HG02623 (cell line): ENCODE measurements around the gene ESR1.

ENCODE experiments used
- ATAC-seq: cut with Tn5 transposase; IDR thresholded peaks from one replicate; pipeline ENCODE4 v1.9.1; 2021; ENCODE audit warnings: moderate library complexity; ENCODE audit not compliant: unreplicated experiment

The ESR1 gene

DNA sequence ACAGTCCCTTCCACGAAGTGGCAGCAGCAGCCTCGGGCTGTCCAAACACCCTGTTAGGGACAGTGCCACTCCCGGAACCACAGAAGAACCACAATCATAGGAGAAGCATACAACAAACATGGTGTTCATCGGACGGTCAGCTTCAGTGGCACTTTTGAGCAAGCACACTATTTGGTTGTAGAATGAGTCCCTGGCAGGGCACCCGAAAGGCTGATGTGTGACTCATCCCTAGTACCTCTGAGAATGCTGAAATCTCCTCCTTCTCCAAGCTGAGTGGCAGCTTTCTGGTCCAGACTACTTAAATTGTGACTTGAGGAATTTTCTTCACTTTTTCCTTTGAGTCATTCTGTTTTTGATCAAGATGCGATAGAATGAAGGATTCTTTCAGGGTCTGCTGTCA is 282.5 kb downstream of the ESR1 start:
- no peak for ATAC-seq

- no peak for ATAC-seq
Measured at GRCh38 chr6:152091201-152091600, 283.7 kb downstream of the ESR1 start.

DNA sequence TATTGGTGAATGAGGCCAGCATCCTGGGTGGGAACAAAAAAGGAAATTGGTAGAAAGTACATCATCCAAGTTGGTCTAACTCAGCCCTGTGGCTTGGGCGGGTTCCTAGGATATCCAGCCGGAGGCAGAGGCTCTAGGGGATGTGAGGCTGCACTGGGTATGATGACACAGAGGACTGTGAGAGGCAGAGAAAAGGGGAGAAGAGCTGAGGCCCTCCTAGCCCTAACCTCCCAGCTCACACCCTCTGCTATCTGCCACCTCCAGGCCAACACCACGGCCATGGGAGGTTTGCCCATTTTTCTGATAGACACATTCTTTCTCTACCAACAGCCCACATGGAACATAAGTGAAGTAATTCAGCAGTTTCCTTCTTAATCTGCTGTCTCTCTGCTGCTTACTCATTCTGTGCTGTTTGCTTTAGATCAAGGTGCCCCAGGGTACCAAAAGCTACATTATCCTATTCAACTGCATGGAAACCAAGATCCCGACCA is 284.4 kb downstream of the ESR1 start:
- no peak for ATAC-seq

DNA sequence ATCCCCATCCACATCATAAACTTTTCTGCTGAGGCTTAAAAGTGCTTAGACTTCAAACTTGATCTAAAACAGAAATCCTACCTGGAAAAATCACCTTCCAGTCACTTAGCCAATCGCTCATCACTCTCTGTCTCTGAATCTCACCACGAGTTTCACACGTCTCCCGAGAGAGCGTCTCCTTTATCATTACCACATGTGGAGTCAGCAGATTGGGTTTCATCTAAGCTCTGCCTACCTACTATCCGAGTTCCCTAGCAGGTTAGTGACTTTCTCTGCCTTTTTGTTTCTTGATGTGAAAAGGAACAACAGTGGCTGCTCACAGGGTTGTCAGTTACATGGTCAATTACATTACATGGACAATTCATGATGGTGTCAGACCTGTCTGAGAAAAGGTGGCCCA is 286.2 kb downstream of the ESR1 start:
- ATAC-seq: no peak

DNA sequence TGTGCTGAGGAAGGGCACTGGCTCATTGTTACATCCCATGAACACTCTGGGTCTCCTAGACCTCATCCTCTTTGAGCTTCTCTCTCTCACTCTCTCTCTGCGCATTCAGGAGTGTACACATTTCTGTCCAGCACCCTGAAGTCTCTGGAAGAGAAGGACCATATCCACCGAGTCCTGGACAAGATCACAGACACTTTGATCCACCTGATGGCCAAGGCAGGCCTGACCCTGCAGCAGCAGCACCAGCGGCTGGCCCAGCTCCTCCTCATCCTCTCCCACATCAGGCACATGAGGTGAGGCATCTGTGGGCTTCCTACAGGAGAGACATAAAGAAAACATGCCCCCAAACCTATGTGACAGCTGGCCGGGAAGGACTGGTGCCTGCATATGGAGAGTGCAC is 286.8 kb downstream of the ESR1 start:
- no peak for ATAC-seq

GRCh38 chr6:152094992-152095592 is 287.6 kb downstream of the ESR1 start:
- no peak for ATAC-seq

- no peak for ATAC-seq
Measured at GRCh38 chr6:152096863-152097496, 289.5 kb downstream of the ESR1 start.

GRCh38 chr6:152098683-152099082 is 291.2 kb downstream of the ESR1 start:
- ATAC-seq: no peak

GRCh38 chr6:152099446-152100182 is 292.1 kb downstream of the ESR1 start:
- ATAC-seq: no peak

DNA sequence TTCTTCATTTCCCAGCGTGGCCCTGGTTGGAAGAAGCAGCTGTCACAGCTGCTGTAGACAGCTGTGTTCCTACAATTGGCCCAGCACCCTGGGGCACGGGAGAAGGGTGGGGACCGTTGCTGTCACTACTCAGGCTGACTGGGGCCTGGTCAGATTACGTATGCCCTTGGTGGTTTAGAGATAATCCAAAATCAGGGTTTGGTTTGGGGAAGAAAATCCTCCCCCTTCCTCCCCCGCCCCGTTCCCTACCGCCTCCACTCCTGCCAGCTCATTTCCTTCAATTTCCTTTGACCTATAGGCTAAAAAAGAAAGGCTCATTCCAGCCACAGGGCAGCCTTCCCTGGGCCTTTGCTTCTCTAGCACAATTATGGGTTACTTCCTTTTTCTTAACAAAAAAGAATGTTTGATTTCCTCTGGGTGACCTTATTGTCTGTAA is 292.7 kb downstream of the ESR1 start:
- ATAC-seq: no peak

GRCh38 chr6:152107973-152108372 is 300.5 kb downstream of the ESR1 start:
- no peak for ATAC-seq

- no peak for ATAC-seq
Measured at GRCh38 chr6:152110886-152111820, 303.7 kb downstream of the ESR1 start.

GRCh38 chr6:152112491-152113261 is 305.2 kb downstream of the ESR1 start:
- no peak for ATAC-seq

GRCh38 chr6:152117156-152118133 is 310.0 kb downstream of the ESR1 start:
- peak; percentile 89 for ATAC-seq

GRCh38 chr6:152118224-152118623 is 310.7 kb downstream of the ESR1 start:
- ATAC-seq: no peak

- no peak for ATAC-seq
Measured at GRCh38 chr6:152118678-152119077, 311.2 kb downstream of the ESR1 start.

- ATAC-seq: no peak
Measured at GRCh38 chr6:152119831-152120230, 312.3 kb downstream of the ESR1 start.

- ATAC-seq: no peak
Measured at GRCh38 chr6:152121910-152122309, 314.4 kb downstream of the ESR1 start.

- no peak for ATAC-seq
Measured at GRCh38 chr6:152122434-152122833, 315.0 kb downstream of the ESR1 start.
